ENCODE measurements around the gene TAGLN.

GRCh38 chr11:117182551-117182935, 16.6 kb upstream of the TAGLN start:
- TF ChIP-seq ZNF281 (CRISPR knock-in tag; IDR thresholded peaks at IDR 0.05): no peak
- TF ChIP-seq ZNF232 (CRISPR knock-in tag; IDR thresholded peaks at IDR 0.05): no peak
- TF ChIP-seq MAX (CRISPR knock-in tag; IDR thresholded peaks at IDR 0.05): no peak
- no peak for TF ChIP-seq IRF1 (CRISPR knock-in tag; IDR thresholded peaks at IDR 0.05)
- TF ChIP-seq CTCF (IDR thresholded peaks at IDR 0.05): no peak

All from WTC11 (cell line).